Measurements from ENCODE around the gene C14orf132. TPM values are rescaled to one million over a fixed set of nuclear protein-coding genes. Genes with fewer than 3 reads are reported as not detected.

The C14orf132 gene
- total RNA-seq, 4 donors from 2014 or later, result 7.8 to 16.9 (median 15.0) TPM

- H3K4me3 ChIP-seq, result no peak overlapping the region
- DNase-seq (ENCODE audit: low spot score in 2 of 2), result no peak
- peaks cover 0 to 18% (median 0%) of the 10 kb centered on the region in 4 donors for H3K4me1 ChIP-seq
- no peaks in the 10 kb centered on the region for H3K27me3 ChIP-seq
- WGBS, 2 donors, result 78 to 81% methylated on average over 8 of the region's 8 CpGs
- TF ChIP-seq CTCF (IDR thresholded peaks at IDR 0.05) (no peak), EP300 (IDR thresholded peaks at IDR 0.05) (no peak), POLR2A (IDR thresholded peaks at IDR 0.05) (no peak)
- H3K9me3 ChIP-seq, result no peaks in the 10 kb centered on the region
- H3K36me3 ChIP-seq, result no peaks in the 10 kb centered on the region
- no peak overlapping the region for H3K27ac ChIP-seq
Observed at GRCh38 chr14:96109596-96110355, 70.6 kb downstream of the C14orf132 start.

- TF ChIP-seq POLR2A (IDR thresholded peaks at IDR 0.05), result no peak
- no peak for TF ChIP-seq EP300 (IDR thresholded peaks at IDR 0.05)
- TF ChIP-seq CTCF (IDR thresholded peaks at IDR 0.05), result no peak
- Histone ChIP-seq H3K27me3 (no peaks in the 10 kb centered on the region), H3K9me3 (no peaks in the 10 kb centered on the region), H3K27ac (no peak overlapping the region), H3K4me3 (no peak overlapping the region), H3K4me1 (peaks cover 0 to 6% (median 0%) of the 10 kb centered on the region in 4 donors), H3K36me3 (no peaks in the 10 kb centered on the region)
- DNase-seq (ENCODE audit: low spot score in 2 of 2), result no peak
- WGBS, 2 donors, result 50% methylated on average over 3 of the region's 3 CpGs
Observed at GRCh38 chr14:96112032-96112431, 72.9 kb downstream of the C14orf132 start.

GRCh38 chr14:96114002-96114401, 74.8 kb downstream of the C14orf132 start:
- H3K4me3 ChIP-seq, result no peak overlapping the region
- TF ChIP-seq CTCF (IDR thresholded peaks at IDR 0.05) (no peak), POLR2A (IDR thresholded peaks at IDR 0.05) (no peak), EP300 (IDR thresholded peaks at IDR 0.05) (no peak)
- no peaks in the 10 kb centered on the region for H3K27me3 ChIP-seq
- H3K9me3 ChIP-seq, result peaks cover 0 to 5% (median 0%) of the 10 kb centered on the region in 4 donors
- H3K36me3 ChIP-seq, result no peaks in the 10 kb centered on the region
- DNase-seq (ENCODE audit: low spot score in 2 of 2), result no peak
- peaks cover 0 to 11% (median 0%) of the 10 kb centered on the region in 4 donors for H3K4me1 ChIP-seq
- no peak overlapping the region for H3K27ac ChIP-seq

GRCh38 chr14:96117101-96117897, 78.1 kb downstream of the C14orf132 start:
- Histone ChIP-seq H3K4me1 (peaks cover 0 to 36% (median under 1%) of the 10 kb centered on the region in 4 donors), H3K36me3 (no peaks in the 10 kb centered on the region), H3K4me3 (no peak overlapping the region), H3K9me3 (peaks cover 0 to 5% (median 0%) of the 10 kb centered on the region in 4 donors), H3K27ac (no peak overlapping the region), H3K27me3 (no peaks in the 10 kb centered on the region)
- DNase-seq (ENCODE audit: low spot score in 2 of 2), result no peak
- TF ChIP-seq EP300 (IDR thresholded peaks at IDR 0.05) (no peak), POLR2A (IDR thresholded peaks at IDR 0.05) (no peak)
- WGBS, 2 donors, result 52 to 66% methylated on average over 7 of the region's 7 CpGs

- Histone ChIP-seq H3K4me1 (peaks cover 0 to 37% (median 4%) of the 10 kb centered on the region in 4 donors), H3K36me3 (no peaks in the 10 kb centered on the region), H3K9me3 (peaks cover 0 to 5% (median 0%) of the 10 kb centered on the region in 4 donors), H3K27ac (no peak overlapping the region), H3K4me3 (no peak overlapping the region), H3K27me3 (no peaks in the 10 kb centered on the region)
- no peak for DNase-seq (ENCODE audit: low spot score in 2 of 2)
- WGBS, 2 donors, result 87 to 89% methylated on average over 6 of the region's 6 CpGs
- TF ChIP-seq CTCF (IDR thresholded peaks at IDR 0.05) (no peak), POLR2A (IDR thresholded peaks at IDR 0.05) (no peak), EP300 (IDR thresholded peaks at IDR 0.05) (no peak)
Observed at GRCh38 chr14:96117960-96118359, 78.8 kb downstream of the C14orf132 start.
